Esophagus muscularis mucosa (tissue), 3 donors: ENCODE measurements around the gene CYP2R1.

Source experiments
- POLR2A ChIP-seq: fragments of 450-650 bp; IDR thresholded peaks from one replicate; pipeline ENCODE4 v1.6.1; 2017; ENCODE audit warnings: antibody characterized with exemption, moderate library complexity, mild to moderate bottlenecking, low read depth
- POLR2AphosphoS5 ChIP-seq, 2 donors: sonication (generic); formaldehyde crosslinking; IDR thresholded peaks; one replicate each; pipeline ENCODE4 v1.6.1; 2017; ENCODE audit warnings: antibody characterized with exemption in 2 of 2
- TF ChIP-seq, protein P1 (sequence below), 3 experiments: fragments of 200-600 bp in 2 of 3; fragments of 450-650 bp in 1 of 3; sonication (generic) in 2 of 3; IDR thresholded peaks; one replicate each; pipeline ENCODE4 v1.5.1; 2017 to 2019; ENCODE audit warnings: antibody characterized with exemption in 3 of 3, mild to moderate bottlenecking in 2 of 3, moderate library complexity in 1 of 3

DNA sequence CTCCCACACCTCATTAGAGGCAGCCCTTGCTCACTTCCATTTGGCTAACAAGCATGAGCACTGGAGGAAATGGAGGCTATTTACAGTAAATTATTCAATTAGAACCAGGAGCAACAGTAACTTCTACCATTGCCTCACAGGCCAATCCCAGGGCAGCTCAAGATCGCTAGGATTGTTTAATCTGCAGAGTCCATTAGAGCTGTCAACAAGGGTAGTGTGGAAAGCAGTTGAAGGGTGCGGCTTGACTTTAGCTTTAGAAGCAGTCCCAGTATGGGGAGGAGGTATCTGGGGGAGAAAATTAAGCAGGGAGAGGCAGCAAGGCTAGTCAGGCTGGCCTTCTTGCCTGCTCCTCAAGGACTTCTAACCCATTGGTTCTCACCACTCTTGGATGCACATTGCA lies 38.3 kb upstream of the CYP2R1 start:
- no peak for TF ChIP-seq POLR2A
- TF ChIP-seq, protein P1, sequence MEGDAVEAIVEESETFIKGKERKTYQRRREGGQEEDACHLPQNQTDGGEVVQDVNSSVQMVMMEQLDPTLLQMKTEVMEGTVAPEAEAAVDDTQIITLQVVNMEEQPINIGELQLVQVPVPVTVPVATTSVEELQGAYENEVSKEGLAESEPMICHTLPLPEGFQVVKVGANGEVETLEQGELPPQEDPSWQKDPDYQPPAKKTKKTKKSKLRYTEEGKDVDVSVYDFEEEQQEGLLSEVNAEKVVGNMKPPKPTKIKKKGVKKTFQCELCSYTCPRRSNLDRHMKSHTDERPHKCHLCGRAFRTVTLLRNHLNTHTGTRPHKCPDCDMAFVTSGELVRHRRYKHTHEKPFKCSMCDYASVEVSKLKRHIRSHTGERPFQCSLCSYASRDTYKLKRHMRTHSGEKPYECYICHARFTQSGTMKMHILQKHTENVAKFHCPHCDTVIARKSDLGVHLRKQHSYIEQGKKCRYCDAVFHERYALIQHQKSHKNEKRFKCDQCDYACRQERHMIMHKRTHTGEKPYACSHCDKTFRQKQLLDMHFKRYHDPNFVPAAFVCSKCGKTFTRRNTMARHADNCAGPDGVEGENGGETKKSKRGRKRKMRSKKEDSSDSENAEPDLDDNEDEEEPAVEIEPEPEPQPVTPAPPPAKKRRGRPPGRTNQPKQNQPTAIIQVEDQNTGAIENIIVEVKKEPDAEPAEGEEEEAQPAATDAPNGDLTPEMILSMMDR (IDR thresholded peaks at IDR 0.05): no peak
- TF ChIP-seq POLR2AphosphoS5 (IDR thresholded peaks at IDR 0.05): no peak
